Vagina (tissue), 2 donors: Measurements from ENCODE around the gene MYCN. TPM values are rescaled to one million over a fixed set of nuclear protein-coding genes. Genes with fewer than 3 reads are reported as not detected.
"Not testable (repeated sequence)": the region's sequence is repeated elsewhere in the genome, so short reads cannot be mapped to it uniquely, and the experiment has no call there.

ENCODE experiments used
- DNase-seq, 2 donors: peaks; one replicate each; pipeline ENCODE4 v3.0.0-alpha.2; 2017; ENCODE audit errors: extremely low spot score in 2 of 2
- H3K27ac ChIP-seq: fragments of 200-600 bp; sonication (generic); one replicate; pipeline ENCODE4 v1.5.1; 2019
- H3K27me3 ChIP-seq: fragments of 200-600 bp; sonication (generic); one replicate; pipeline ENCODE4 v1.5.1; 2019
- H3K36me3 ChIP-seq, 2 donors: fragments of 200-600 bp; sonication (generic); one replicate each; pipeline ENCODE4 v1.5.1; 2017 to 2019
- H3K4me1 ChIP-seq: fragments of 200-600 bp; sonication (generic); one replicate; pipeline ENCODE4 v1.5.1; 2019
- H3K4me3 ChIP-seq, 2 donors: fragments of 200-600 bp; sonication (generic); 1 replicate in 1 of 2; 2 replicates in 1 of 2; pipeline ENCODE4 v1.5.1; 2016 to 2019
- H3K9me3 ChIP-seq: fragments of 200-600 bp; sonication (generic); one replicate; pipeline ENCODE4 v1.5.1; 2019
- CTCF ChIP-seq, 3 experiments: fragments of 450-650 bp in 2 of 3; fragments of 200-600 bp in 1 of 3; sonication (generic) in 1 of 3; IDR thresholded peaks; one replicate each; pipeline ENCODE4 v1.5.1; 2017 to 2019; ENCODE audit warnings: antibody characterized with exemption in 3 of 3, mild to moderate bottlenecking in 2 of 3, moderate library complexity in 2 of 3
- POLR2A ChIP-seq, 2 donors: fragments of 450-650 bp; IDR thresholded peaks; one replicate each; pipeline ENCODE4 v1.6.1; 2017; ENCODE audit warnings: antibody characterized with exemption in 2 of 2, mild to moderate bottlenecking in 2 of 2, moderate library complexity in 2 of 2
- POLR2AphosphoS5 ChIP-seq, 2 donors: sonication (generic); formaldehyde crosslinking; IDR thresholded peaks; one replicate each; pipeline ENCODE4 v1.9.0; 2017; ENCODE audit warnings: antibody characterized with exemption in 2 of 2, mild to moderate bottlenecking in 2 of 2, low read depth in 1 of 2; ENCODE audit not compliant: insufficient read depth in 1 of 2
- intact Hi-C: fragments of 100-400 bp; cut with DNase I; formaldehyde crosslinking; loops from one replicate; pipeline ENCODE4 v1.15.1; 2023
- total RNA-seq: library from RNA; depleted of rRNA; stranded (reverse); fragments of >200 nt; gene quantifications from one replicate; pipeline ENCODE4 v1.2.3, GENCODE V29; 2016

Gene MYCN
- total RNA-seq, 1 donor from 2014 or later: 2.0 TPM

GRCh38 chr2:15897431-15898098 is 42.8 kb upstream of the MYCN start:
- DNase-seq: no peak
- no peaks in the 10 kb centered on the region for H3K27me3 ChIP-seq
- no peak overlapping the region for H3K27ac ChIP-seq
- no peak overlapping the region for H3K4me3 ChIP-seq
- TF ChIP-seq CTCF (IDR thresholded peaks at IDR 0.05): no peak
- no peak for TF ChIP-seq POLR2A (IDR thresholded peaks at IDR 0.05)
- no peak for TF ChIP-seq POLR2AphosphoS5 (IDR thresholded peaks at IDR 0.05; ENCODE audit: insufficient read depth in 1 of 2, low read depth in 1 of 2)
- H3K36me3 ChIP-seq: no peaks in the 10 kb centered on the region
- no peaks in the 10 kb centered on the region for H3K9me3 ChIP-seq
- no peaks in the 10 kb centered on the region for H3K4me1 ChIP-seq
- intact Hi-C loops: no loop called here

GRCh38 chr2:15899327-15899612 is 41.1 kb upstream of the MYCN start:
- Histone ChIP-seq H3K36me3 (no peaks in the 10 kb centered on the region), H3K9me3 (no peaks in the 10 kb centered on the region), H3K27ac (no peak overlapping the region), H3K4me3 (no peak overlapping the region), H3K4me1 (no peaks in the 10 kb centered on the region), H3K27me3 (no peaks in the 10 kb centered on the region)
- no peak for TF ChIP-seq POLR2AphosphoS5 (IDR thresholded peaks at IDR 0.05; ENCODE audit: insufficient read depth in 1 of 2, low read depth in 1 of 2)
- TF ChIP-seq CTCF (IDR thresholded peaks at IDR 0.05): no peak
- no peak for TF ChIP-seq POLR2A (IDR thresholded peaks at IDR 0.05)
- no peak for DNase-seq
- intact Hi-C loops: no loop called here

- Histone ChIP-seq H3K4me1 (no peaks in the 10 kb centered on the region), H3K36me3 (no peaks in the 10 kb centered on the region), H3K4me3 (no peak overlapping the region), H3K27me3 (no peaks in the 10 kb centered on the region), H3K27ac (no peak overlapping the region), H3K9me3 (no peaks in the 10 kb centered on the region)
- no peak for TF ChIP-seq CTCF (IDR thresholded peaks at IDR 0.05)
- TF ChIP-seq POLR2A (IDR thresholded peaks at IDR 0.05): no peak
- TF ChIP-seq POLR2AphosphoS5 (IDR thresholded peaks at IDR 0.05; ENCODE audit: insufficient read depth in 1 of 2, low read depth in 1 of 2): no peak
- no peak for DNase-seq
- intact Hi-C loops: no loop called here
Observed at GRCh38 chr2:15899751-15900493, 40.4 kb upstream of the MYCN start.

- TF ChIP-seq POLR2AphosphoS5 (IDR thresholded peaks at IDR 0.05; ENCODE audit: insufficient read depth in 1 of 2, low read depth in 1 of 2) (no peak), CTCF (IDR thresholded peaks at IDR 0.05) (no peak), POLR2A (IDR thresholded peaks at IDR 0.05) (no peak)
- Histone ChIP-seq H3K27me3 (no peaks in the 10 kb centered on the region), H3K27ac (no peak overlapping the region), H3K4me3 (no peak overlapping the region), H3K4me1 (no peaks in the 10 kb centered on the region), H3K9me3 (no peaks in the 10 kb centered on the region), H3K36me3 (no peaks in the 10 kb centered on the region)
- intact Hi-C loops: no loop called here
- DNase-seq: no peak
Observed at GRCh38 chr2:15901095-15901807, 39.1 kb upstream of the MYCN start.

GRCh38 chr2:15901808-15902130 is 38.6 kb upstream of the MYCN start:
- Histone ChIP-seq H3K27ac (no peak overlapping the region), H3K4me1 (no peaks in the 10 kb centered on the region), H3K27me3 (no peaks in the 10 kb centered on the region), H3K9me3 (no peaks in the 10 kb centered on the region), H3K36me3 (no peaks in the 10 kb centered on the region), H3K4me3 (no peak overlapping the region)
- TF ChIP-seq POLR2A (IDR thresholded peaks at IDR 0.05) (no peak), CTCF (IDR thresholded peaks at IDR 0.05) (no peak), POLR2AphosphoS5 (IDR thresholded peaks at IDR 0.05; ENCODE audit: insufficient read depth in 1 of 2, low read depth in 1 of 2) (no peak)
- DNase-seq: no peak
- intact Hi-C loops: no loop called here

GRCh38 chr2:15903910-15904309 is 36.4 kb upstream of the MYCN start:
- H3K4me1 ChIP-seq, H3K27me3 ChIP-seq, H3K9me3 ChIP-seq, intact Hi-C loops, H3K4me3 ChIP-seq, DNase-seq, H3K36me3 ChIP-seq, H3K27ac ChIP-seq: not testable (repeated sequence)
